Measurements from ENCODE around the gene GAGE10. TPM values are rescaled to one million over a fixed set of nuclear protein-coding genes. Genes with fewer than 3 reads are reported as not detected.
"Not testable (repeated sequence)": the region's sequence is repeated elsewhere in the genome, so short reads cannot be mapped to it uniquely, and the experiment has no call there.

GAGE10 gene
- total RNA-seq, 1 donor from 2014 or later = not detected

DNA sequence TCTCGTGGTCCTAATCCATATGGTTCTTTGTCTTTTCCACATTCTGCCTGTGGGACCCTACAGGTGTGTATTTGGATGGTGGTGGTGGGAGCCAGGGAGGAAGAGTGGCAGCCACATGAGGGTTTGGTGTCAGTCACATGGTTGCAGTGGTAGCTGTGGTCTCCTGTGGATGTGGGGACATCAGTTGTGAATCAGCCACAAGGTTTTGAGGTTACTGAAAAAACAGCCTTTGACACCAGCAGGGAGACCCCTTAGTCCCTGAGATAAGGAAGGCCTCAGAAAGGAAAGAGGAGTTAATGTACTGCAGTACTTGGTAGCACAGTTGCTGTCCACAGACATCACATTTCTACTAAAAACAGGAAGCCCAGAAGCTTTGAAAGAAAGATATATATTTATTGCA is 15.8 kb upstream of the GAGE10 start:
- H3K4me3 ChIP-seq (ENCODE audit: low read depth, low read length) = no peak overlapping the region
- TF ChIP-seq, protein P1, sequence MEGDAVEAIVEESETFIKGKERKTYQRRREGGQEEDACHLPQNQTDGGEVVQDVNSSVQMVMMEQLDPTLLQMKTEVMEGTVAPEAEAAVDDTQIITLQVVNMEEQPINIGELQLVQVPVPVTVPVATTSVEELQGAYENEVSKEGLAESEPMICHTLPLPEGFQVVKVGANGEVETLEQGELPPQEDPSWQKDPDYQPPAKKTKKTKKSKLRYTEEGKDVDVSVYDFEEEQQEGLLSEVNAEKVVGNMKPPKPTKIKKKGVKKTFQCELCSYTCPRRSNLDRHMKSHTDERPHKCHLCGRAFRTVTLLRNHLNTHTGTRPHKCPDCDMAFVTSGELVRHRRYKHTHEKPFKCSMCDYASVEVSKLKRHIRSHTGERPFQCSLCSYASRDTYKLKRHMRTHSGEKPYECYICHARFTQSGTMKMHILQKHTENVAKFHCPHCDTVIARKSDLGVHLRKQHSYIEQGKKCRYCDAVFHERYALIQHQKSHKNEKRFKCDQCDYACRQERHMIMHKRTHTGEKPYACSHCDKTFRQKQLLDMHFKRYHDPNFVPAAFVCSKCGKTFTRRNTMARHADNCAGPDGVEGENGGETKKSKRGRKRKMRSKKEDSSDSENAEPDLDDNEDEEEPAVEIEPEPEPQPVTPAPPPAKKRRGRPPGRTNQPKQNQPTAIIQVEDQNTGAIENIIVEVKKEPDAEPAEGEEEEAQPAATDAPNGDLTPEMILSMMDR (IDR thresholded peaks at IDR 0.05; ENCODE audit: insufficient read depth, low read length, severe bottlenecking) = no peak
- H3K27me3 ChIP-seq (ENCODE audit: control insufficient read depth, insufficient read depth, low read length) = no peaks in the 10 kb centered on the region
- H3K36me3 ChIP-seq (ENCODE audit: control insufficient read depth, insufficient read depth, low read length) = no peaks in the 10 kb centered on the region
- DNase-seq (ENCODE audit: low read depth) (no peak), FAIRE-seq (no peak)

DNA sequence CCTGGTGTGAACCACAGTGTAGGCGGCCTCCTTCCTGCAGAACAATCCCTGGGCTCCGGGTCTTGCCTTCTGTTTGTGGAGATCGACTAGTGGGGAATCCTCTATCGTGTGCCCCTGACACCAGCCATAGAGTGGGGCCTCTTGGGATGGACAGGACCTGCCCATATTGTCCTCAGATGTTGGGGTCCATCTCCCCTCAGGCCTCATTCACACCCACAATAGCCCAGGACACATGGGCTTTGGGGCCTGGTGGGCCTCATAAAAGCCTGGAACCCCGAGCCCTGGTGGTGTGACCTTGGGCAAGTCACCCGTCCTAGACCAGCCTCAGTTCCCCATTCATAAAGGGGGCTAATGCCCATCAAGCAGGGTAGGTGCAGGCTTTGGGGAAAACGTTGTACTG is 13.2 kb upstream of the GAGE10 start:
- FAIRE-seq (no peak), DNase-seq (ENCODE audit: low read depth) (no peak)
- TF ChIP-seq, protein P1 (IDR thresholded peaks at IDR 0.05; ENCODE audit: insufficient read depth, low read length, severe bottlenecking) = no peak
- H3K27me3 ChIP-seq (ENCODE audit: control insufficient read depth, insufficient read depth, low read length) = no peaks in the 10 kb centered on the region
- H3K36me3 ChIP-seq (ENCODE audit: control insufficient read depth, insufficient read depth, low read length) = no peaks in the 10 kb centered on the region
- H3K4me3 ChIP-seq (ENCODE audit: low read depth, low read length) = no peak overlapping the region

DNA sequence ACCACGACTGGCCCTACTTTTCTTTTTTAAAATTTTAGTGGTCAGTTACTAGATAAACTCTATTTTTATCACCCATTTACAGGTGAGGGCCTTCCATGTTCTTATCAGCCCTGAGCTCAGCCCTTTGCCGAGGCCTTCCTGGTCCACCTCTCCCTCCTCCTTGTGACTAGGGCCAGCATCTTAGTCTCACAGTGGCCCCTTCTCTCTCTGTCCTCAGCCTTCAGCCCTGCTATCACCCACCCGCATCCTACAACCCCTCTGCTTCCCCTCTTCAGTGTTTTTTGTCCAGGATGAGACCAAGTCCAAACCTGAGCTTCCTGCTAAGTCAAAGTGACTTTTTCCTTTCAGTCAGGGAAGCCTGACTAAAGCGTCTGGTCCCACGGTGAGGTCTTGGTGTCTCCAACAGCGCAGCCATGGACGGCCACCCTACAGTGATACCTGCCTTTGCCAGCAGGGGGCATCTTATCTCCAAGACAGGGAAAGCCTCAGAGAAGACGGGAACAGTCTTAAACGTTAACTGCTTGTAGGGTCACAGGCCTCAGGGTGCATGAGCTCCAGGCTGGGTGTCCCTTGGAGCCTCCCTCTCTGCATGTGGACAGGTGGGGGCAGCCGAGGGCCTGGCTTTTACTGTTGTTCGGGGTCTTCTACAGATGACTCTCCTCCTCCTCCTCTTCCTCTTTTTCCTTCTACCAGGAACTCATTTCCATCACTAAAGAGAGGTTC is 11.7 kb upstream of the GAGE10 start:
- DNase-seq (ENCODE audit: low read depth) (peak; percentile 39), FAIRE-seq (peak; percentile 23)
- Histone ChIP-seq H3K4me3 (ENCODE audit: low read depth, low read length) (no peak overlapping the region), H3K36me3 (ENCODE audit: control insufficient read depth, insufficient read depth, low read length) (no peaks in the 10 kb centered on the region), H3K27me3 (ENCODE audit: control insufficient read depth, insufficient read depth, low read length) (no peaks in the 10 kb centered on the region)
- TF ChIP-seq, protein P1 (IDR thresholded peaks at IDR 0.05; ENCODE audit: insufficient read depth, low read length, severe bottlenecking) = peak; percentile 71

DNA sequence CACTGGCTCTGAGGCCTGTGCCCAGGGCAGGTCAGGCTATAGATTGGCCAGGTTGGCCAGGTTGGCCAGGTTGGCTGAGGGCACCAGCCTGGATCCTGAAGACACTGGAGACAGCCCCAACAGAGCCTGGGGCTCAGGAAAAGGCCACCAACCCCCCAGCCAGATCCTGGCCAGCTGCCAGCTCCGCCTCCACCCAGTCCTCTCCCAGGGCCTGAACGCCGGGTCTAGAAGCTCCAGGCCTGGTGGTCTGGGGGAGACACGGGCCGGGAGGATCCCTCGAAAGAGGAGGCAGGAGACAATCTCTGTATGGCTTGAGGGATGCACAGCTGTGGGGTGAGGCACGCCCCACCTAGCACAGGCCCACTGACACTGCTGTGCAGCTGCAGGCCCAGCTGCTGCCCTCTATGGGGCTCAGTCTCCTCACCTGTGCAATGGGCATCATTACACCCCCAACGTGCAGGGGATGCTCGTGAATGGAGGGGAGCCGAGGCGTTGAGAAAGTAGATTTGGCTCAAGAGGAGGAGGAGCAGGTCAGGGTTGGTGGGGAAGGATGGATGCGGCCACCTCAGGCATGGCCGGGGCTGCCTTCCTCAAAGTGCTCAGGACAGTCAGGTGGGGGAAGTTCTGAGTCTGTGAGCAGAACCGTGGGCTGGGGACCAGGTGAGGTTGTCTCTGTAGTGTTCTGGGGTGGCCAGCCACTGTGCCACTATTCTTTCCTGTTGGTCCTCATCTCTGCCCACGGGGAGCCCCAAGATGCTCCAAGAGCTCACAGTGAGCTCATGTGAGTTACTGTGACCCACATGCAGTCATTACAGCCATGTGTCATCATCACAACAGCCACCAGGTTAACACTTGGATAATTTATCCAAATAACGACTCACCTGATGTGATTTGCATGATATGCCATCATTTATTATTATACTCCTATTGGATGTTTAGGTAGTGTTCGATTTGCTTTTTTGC is 10.8 kb upstream of the GAGE10 start:
- DNase-seq (ENCODE audit: low read depth) = no peak
- no peak overlapping the region for H3K4me3 ChIP-seq (ENCODE audit: low read depth, low read length)
- TF ChIP-seq, protein P1 (IDR thresholded peaks at IDR 0.05; ENCODE audit: insufficient read depth, low read length, severe bottlenecking) = no peak
- H3K36me3 ChIP-seq (ENCODE audit: control insufficient read depth, insufficient read depth, low read length) = no peaks in the 10 kb centered on the region
- no peaks in the 10 kb centered on the region for H3K27me3 ChIP-seq (ENCODE audit: control insufficient read depth, insufficient read depth, low read length)
- FAIRE-seq = no peak

DNA sequence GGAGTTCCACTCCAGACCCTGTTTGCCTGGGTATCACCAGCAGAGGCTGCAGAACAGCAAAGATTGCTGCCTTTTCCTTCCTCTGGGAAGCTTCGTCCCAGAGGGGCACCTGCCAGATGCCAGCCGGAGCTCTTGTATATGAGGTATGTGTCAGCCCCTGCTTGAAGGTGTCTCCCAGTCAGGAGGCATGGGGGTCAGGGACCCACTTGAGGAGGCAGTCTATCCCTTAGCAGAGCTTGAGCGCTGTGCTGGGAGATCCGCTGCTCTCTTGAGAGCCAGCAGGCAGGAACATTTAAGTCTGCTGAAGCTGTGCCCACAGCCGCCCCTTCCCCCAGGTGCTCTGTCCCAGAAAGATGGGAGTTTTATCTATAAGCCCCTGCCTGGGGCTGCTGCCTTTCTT is 4.2 kb upstream of the GAGE10 start:
- FAIRE-seq; DNase-seq (ENCODE audit: low read depth); H3K36me3 ChIP-seq (ENCODE audit: control insufficient read depth, insufficient read depth, low read length); H3K27me3 ChIP-seq (ENCODE audit: control insufficient read depth, insufficient read depth, low read length); H3K4me3 ChIP-seq (ENCODE audit: low read depth, low read length): not testable (repeated sequence)

DNA sequence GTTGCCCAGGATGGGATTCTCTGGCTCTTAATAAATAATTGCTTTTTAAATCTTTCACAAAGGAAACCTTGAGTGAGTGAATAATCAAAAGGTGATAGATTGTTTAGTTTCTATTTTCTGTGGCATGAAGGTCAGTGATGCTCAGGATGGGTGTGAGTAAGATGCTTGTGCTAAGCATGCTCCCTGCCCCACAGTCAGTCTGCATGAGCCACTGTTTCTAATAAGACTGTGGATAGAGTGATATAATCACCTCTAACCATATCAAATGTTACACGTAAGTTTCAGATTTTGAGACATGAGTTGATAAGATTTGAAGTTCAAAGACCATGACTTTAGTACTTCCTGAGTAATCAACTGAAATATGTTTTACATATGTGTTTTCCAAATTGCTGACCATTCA is 2.7 kb upstream of the GAGE10 start:
- H3K4me3 ChIP-seq (ENCODE audit: low read depth, low read length) = no peak overlapping the region
- TF ChIP-seq, protein P1 (IDR thresholded peaks at IDR 0.05; ENCODE audit: insufficient read depth, low read length, severe bottlenecking) = no peak
- no peak for FAIRE-seq
- no peaks in the 10 kb centered on the region for H3K27me3 ChIP-seq (ENCODE audit: control insufficient read depth, insufficient read depth, low read length)
- no peaks in the 10 kb centered on the region for H3K36me3 ChIP-seq (ENCODE audit: control insufficient read depth, insufficient read depth, low read length)
- no peak for DNase-seq (ENCODE audit: low read depth)

DNA sequence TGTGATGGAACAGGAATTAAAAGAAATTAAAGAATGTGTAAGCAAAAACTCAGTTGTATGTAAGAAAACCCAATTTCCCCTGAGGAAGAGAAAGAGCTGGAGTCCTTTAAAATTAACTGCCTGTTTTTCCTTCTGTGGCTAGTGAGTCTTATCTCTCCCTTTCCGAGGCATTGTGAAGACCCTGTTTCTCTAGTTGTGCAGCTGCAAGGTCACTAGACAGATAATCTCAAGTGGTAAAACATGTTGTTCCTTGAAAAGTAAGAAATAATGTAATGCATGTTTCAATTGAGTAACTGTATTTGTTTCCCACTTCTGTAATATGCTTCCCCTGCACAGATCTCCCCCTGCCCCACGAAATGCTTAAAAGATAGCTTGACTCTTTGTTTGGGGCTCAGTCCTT is 4.3 kb downstream of the GAGE10 start:
- H3K4me3 ChIP-seq (ENCODE audit: low read depth, low read length); H3K36me3 ChIP-seq (ENCODE audit: control insufficient read depth, insufficient read depth, low read length); DNase-seq (ENCODE audit: low read depth); H3K27me3 ChIP-seq (ENCODE audit: control insufficient read depth, insufficient read depth, low read length); FAIRE-seq: not testable (repeated sequence)

Measured in bronchial epithelial cell (primary cell).